GM19240 (cell line): ENCODE data around the gene IL18BP.

Experiments used
- DNase-seq: peaks from one replicate; pipeline ENCODE4 v3.0.0; 2011; ENCODE audit warnings: low spot score; ENCODE audit not compliant: insufficient read length

The IL18BP gene

DNA sequence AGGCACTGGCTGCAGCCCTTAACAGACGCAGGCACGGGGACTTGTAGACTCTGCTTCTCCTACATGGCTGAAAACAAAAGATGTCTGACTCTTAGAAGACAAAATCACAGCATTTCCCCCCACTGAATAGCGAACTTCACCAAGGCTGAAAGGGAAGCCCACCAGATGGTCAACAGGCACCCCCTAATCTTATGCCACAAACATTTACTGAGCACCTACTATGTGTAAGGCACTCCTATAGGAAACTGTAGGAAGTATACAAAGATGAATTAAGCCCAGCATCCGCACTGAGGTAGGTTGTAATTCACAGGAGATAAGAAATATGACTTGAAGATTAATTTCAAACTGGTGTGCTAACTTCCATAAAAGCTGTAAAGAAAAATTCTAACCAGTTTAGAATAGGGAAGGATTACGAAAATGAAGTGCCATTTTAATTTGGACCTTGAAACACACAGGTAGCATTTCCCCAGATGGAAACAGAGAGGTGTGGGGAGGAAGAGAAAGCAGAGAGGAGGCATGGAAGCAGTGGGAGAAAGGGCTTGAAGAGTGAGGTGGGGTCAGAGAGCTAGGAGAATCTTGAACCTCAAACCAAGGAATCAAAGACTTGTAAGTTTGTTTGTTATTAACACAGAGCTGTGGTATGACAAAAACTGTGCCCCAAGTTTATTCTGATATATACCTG lies 43.5 kb downstream of the IL18BP start:
- DNase-seq = no peak

DNA sequence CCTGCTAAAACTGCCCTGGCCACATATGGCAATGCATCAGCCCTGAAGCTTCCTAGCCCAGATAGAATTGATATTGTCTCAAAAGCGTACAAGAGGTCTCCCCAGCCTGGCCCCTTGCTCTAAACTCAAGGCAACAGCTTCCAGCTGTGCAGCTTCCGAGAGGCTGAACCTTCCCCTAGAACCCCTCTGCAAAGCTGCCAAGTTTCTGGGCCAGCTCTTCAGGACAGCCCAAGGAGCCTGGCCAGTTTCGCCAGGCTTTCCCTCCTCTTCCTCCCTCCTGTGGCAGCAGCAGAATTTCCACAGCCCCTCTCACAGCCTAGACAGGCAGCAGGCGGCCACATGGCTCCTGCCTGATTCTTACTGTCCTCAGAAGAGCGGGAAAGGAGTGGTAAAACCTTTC lies 47.1 kb downstream of the IL18BP start:
- DNase-seq = no peak

DNA sequence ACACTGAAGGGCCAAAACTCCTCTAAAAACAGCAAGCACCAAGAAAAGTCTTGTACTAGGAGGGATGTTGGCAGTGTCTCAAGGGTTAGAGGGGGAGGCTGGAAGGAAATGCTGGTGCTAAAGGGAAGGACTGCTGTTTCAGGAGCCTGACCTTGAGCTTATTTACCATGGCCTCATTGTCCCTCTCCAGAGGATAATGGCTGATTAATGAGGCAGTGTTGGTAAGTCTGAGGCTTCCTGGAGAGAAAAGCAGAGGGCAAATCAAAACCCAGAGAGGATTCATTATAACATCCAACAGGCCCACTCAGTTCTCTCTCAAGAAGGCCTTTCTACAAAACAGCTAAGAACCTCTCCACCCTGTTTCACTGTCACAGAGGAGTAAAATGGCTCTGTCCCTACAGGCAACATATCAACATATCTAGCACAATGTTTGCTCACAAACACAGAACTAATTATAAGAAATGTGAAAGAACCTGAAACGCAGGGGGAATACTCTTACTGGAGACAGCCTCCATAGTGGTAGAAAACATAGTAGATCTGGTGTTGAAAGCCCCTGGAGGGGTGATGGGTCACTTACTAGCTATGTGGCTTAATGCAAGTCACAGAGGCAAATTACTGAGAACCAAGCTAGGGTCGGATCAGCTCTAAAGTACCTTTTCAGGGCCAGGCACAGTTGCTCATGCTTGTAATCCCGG lies 50.2 kb downstream of the IL18BP start:
- DNase-seq = no peak
